ENCODE data around the gene FCRLA.
"Not testable (repeated sequence)": the region's sequence is repeated elsewhere in the genome, so short reads cannot be mapped to it uniquely, and the experiment has no call there.

FCRLA gene, protein sequence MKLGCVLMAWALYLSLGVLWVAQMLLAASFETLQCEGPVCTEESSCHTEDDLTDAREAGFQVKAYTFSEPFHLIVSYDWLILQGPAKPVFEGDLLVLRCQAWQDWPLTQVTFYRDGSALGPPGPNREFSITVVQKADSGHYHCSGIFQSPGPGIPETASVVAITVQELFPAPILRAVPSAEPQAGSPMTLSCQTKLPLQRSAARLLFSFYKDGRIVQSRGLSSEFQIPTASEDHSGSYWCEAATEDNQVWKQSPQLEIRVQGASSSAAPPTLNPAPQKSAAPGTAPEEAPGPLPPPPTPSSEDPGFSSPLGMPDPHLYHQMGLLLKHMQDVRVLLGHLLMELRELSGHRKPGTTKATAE

GRCh38 chr1:161706482-161707347 is at the start of gene FCRLA:
Gene FCRLA (plus strand): TSS chr1:161707229. CDS start chr1:161707265, 36 bp downstream.
- no peak for DNase-seq

DNA sequence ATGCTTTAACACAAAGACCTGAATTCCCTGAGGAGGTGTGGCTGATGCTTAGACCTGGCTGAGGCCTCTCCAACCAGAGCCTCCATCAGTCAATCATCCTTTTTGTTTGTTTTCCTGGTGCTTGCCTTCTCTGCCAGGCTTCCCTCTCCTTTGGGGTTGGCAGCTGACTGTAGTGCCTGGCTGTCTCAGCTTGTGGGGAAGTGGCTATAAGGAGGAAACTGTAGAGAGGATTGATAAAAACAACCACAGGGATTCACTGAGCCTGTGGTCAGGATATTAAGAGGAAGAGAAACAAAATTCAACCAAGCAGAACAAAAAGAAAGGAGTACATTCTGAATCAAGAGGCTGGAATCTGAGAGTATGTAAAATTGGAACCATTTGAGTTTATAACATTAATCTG is 48.5 kb upstream of the FCRLA start:
- DNase-seq: not testable (repeated sequence)

DNA sequence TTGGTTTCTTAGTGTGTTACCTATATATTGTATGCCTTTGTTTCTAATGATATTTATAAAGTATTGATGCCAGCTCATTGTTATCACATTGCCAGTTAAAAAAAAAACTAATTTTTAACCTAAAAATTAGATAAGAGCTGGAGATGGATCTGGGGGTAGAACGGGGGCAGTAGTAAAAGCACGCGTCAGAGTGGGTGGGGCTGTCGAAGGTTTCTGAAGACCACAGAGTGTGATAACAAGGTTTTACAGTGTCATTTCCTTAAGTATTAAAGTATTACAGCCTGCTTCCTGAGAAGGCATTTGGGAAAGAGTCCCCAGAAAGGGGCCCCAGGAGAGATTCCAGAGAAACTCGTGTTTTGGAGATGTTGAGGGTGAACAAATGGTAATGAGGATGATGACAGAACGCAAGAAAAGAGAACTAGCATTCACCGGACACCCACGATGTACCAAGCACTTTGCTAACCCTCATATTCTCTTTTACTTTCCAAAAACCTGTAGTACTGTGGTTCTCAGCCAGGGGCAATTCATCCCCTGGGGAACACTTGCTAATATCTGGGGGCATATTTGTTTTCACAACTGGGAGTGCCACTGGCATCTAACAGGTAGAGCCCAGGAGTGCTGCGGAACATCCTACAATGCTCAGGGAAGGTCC is 45.2 kb upstream of the FCRLA start:
- not testable (repeated sequence) for DNase-seq

- DNase-seq: not testable (repeated sequence)
Observed at GRCh38 chr1:161662684-161663339, 44.2 kb upstream of the FCRLA start, which contains the start of gene FCGR2B. Gene FCGR2B (plus strand): TSS chr1:161663143. CDS start chr1:161663242, 99 bp downstream.

- not testable (repeated sequence) for DNase-seq
Observed at GRCh38 chr1:161663569-161663968, 43.5 kb upstream of the FCRLA start.

DNA sequence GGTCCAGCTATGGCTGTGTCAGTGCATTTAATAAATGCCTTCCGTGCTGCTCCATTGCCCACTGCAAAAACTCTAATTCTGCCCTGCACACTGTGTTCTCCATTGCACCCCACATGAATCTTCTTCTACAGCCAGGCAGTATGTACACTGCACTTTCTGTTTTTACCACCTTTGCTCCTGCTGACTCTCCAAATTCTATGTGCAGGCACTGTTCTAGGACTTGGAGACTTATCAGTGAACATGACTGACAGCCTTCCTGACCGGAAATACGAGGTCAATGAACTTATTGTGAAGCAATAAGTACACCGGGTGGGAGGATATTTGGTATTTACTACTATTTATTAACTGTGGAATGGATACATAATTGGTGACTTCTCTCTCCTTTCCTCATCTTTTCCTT is 42.3 kb upstream of the FCRLA start:
- not testable (repeated sequence) for DNase-seq

DNA sequence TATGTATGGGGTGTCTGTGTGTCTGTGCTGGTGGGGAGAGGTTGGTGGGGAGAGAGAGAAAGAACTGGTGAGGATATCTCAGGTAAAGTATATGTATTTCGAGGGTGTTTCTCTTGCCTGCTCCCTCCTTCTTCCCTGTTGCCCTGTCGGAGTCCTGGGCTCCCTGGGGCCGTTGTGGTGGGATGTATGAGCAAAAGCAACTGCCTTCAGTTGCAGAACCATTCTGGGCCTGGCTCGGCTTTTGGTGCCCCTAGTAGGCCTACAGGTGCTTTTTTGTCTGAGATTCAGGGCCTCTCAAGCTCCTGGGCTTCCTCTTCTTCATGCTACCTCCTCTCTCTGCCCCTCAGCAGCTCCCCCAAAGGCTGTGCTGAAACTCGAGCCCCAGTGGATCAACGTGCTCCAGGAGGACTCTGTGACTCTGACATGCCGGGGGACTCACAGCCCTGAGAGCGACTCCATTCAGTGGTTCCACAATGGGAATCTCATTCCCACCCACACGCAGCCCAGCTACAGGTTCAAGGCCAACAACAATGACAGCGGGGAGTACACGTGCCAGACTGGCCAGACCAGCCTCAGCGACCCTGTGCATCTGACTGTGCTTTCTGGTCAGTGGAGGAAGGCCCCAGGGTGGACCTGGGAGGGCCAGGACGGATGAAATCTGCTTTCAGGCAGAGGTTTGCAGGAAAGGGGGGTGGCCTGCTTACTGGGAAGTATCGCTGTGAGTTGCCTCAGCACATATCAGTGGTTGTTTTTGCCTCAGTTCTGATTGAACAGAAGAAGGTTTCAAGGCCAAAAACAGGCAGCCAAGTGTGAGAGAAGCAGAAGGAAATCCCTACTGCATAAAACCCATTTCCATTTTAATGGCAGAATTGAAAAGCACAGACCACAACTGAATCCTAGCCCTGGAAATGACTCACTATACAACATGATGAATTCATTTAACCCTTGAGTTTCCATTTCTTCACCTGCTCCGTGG is 35.7 kb upstream of the FCRLA start:
- not testable (repeated sequence) for DNase-seq

DNA sequence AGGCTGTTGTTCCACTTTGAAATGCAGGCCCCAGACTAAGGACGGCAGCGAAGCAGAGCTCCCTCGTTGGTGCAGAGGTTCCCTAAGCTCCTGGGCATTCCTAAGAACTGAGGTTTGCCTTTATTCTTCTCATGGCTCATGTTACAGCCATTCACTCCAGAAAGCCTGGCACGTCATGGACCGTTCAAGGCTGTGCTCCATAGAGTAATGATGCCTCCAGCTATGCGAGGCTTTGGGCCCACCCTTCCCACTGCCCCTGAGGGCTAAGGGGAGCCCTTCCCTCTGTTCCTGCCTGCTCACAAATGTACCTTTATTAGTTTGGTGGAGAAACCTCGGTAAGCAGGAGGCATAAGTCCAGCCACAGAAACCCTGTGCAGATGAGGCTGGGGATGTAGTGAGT is 33.6 kb upstream of the FCRLA start:
- DNase-seq: not testable (repeated sequence)

- DNase-seq: not testable (repeated sequence)
Observed at GRCh38 chr1:161674447-161674846, 32.6 kb upstream of the FCRLA start.

DNA sequence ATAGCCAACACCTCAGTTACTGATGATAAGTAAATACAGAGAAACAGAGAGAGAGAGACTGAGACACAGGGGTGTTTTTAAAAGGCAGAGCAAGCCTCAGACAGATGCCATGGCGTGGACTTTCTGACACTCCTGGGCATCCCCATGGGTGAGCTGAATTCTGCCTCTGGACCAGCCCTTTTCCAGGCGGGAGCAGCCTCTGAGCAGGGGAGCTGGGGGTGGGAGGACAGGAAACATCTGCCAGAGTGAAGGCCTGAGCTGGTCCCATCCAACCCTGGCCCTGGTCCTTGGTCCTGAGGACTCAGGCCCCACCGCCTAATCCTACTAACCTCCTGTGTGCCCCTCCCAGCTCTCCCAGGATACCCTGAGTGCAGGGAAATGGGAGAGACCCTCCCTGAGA is 32.1 kb upstream of the FCRLA start:
- DNase-seq: not testable (repeated sequence)

- no peak for DNase-seq
Observed at GRCh38 chr1:161676441-161676840, 30.6 kb upstream of the FCRLA start.

DNA sequence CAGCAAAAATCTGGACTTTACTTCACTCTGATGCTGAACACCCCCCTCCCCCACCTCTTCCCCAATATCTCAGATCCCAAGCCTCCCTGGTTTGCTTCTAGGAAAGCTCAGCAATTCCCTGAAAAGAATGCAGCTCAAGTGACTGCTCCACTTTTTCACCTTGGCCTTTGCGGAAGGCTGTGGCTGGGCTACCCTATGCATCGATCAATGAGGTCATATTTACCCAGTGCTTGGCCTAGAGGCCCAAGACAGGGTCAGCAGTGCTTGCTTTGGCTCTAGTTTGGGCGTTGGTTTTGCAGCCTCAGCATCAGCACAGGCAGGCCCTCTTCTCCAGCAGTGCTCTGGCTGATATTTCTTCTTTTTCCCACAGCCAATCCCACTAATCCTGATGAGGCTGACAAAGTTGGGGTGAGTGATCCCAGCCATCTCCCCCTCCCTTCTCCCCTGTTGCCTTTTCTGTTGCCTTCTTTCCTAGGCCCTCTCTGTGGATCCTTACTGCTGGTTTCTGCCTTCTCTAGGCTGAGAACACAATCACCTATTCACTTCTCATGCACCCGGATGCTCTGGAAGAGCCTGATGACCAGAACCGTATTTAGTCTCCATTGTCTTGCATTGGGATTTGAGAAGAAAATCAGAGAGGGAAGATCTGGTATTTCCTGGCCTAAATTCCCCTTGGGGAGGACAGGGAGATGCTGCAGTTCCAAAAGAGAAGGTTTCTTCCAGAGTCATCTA is 29.9 kb upstream of the FCRLA start:
- DNase-seq: no peak

DNA sequence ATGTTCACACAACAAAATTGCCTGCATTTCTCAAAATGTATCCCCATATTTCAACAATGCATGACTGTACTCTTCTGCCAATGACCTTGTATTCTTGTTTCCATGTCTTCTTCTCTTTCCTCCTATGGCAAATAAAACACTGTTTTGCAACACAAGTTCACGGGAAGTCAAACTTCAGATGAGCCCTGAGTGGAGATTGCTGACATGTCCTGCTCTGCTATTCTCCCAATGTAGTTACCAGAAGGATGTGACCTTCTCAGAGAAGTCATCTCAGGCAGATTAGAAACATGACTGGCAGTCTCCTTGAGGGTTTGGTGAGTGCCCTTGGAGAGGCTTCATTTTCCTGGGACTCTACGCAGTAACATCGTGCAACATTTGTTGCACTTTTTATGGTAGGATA is 28.5 kb upstream of the FCRLA start:
- DNase-seq: no peak

DNA sequence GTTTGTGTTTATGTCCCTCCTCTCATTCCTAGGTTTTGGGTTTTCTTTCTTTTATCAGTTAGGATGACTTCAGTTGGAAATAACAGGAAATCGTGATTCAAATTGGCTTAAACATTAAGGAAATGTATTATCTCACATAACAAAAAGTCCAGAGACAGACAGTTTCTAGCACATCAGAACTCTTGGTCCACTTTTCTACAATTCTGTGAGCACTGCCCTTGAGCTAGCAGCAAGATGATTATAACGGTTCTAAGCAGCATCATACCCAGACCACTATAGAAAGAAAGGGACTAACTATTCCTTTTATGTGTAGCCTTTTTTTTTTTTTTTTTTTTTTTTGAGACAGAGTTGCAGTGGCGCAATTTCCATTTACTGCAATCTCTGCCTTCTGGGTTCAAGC is 25.1 kb upstream of the FCRLA start:
- no peak for DNase-seq

DNA sequence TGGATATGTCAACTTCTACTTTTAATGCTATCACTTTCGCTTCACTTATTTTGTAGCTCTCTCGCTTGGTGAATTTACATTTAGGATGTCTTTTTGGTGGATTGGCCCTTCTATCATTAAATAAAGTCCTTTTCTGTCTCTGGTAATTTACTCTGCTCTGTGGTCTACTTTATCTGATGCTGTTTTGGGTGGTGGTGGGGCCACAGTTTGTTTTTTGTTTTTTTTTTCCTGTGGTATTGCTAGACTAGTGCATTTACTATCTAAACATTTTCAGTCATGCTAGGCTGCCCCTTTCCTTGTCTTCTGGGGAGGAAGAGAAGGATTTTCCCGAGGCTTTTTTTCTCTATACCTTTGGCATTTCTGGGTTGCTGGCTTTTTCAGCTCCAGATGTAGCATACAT is 18.1 kb upstream of the FCRLA start:
- no peak for DNase-seq

DNA sequence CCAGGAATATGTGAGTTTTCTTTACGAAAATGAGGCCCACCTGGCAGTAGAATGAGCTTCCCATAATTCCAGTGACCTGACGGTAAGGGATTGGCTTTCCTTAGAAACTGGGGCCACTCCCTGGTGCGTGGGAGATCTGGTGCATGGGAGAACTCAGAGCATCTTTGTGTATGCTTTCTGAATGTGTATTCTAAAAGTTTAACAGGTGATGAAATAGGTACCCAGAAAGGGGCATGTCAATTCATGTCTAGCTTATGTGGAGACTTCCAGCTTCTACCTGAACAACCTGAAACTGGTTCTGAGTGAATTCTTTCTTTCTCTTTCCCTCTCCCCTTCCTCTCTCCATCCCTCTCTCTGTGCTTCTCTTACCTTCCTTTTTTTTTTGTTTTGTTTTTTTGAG is 15.2 kb upstream of the FCRLA start:
- DNase-seq: no peak

GRCh38 chr1:161693020-161693712 is 13.9 kb upstream of the FCRLA start:
- DNase-seq: peak; percentile 31

GRCh38 chr1:161698302-161698701 is 8.7 kb upstream of the FCRLA start:
- not testable (repeated sequence) for DNase-seq

GRCh38 chr1:161702250-161702649 is 4.8 kb upstream of the FCRLA start:
- no peak for DNase-seq

DNA sequence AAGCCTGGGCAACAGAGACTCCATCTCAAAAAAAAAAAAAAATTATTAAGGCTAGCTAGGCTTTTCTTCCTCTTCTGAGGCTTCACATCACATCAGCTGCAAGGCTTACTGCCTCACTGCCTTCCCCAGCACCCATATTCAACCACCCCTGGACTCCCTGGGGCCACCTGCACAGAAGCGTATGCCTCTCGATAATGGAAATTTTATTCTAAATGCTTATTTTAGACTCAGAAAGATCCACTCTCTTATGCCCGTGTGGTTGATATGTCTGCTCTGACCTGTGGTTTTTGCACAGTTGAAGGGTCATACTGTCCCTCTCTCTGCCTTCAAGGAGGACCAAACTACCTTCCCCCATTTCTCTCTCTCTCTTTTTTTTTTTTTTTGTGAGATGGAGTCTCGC is 1.5 kb upstream of the FCRLA start:
- no peak for DNase-seq

All from NCI-H2227 treated with DMSO at 0.1 percent for 48 hours (cell line).